Non-pigmented ciliary epithelial cell (primary cell): Measurements from ENCODE around the gene ABCB10.
"Not testable (repeated sequence)": the region's sequence is repeated elsewhere in the genome, so short reads cannot be mapped to it uniquely, and the experiment has no call there.

Experiments
- DNase-seq: peaks from one replicate; pipeline ENCODE4 v3.0.0-alpha.2; 2010; ENCODE audit warnings: low read depth

ABCB10 gene

DNA sequence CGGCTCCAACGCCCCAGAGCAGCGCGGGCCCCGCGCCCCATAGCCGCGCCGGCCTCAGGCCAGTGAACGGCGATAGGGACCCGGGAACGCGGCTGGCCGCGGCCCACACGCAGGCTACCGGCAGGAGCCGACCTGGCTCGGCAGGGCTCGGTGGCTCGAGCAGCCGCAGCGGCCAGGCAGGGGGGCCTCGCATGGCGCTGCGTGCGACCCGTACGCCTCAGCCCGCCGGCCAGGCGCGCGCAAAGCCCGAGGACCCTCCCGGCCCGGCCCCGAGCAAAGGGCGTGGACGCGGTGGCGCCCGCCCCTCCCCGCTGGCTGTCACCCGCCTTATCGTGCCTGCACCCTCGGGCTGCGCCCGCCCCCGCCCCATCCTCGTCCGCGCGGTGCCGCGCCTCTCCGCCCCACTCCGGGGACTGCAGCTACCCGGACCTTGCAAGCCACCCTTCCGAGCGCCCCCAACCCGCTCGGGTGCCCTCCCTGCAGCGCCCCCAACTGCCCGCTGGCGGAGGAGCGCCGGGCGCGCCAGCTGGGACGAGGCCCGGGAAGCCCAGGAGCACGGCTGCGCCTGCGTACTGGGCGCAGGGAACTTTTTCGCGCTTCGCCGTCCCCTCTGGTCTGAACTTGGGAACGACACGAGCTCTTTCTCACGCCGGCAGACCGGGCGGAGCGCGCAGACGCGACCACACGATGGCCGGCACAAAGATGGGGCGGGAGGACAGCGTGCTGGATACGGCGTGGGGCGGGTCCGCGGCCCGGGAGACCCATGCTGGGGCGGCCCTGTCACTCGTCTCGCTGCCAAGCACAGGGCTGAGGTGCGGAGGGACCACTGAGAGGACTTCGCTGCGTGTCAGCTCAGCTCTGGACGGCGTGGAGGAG, at the start of gene ABCB10:
ABCB10 (minus strand) TSS at position 248 of the 876 bp plus-strand sequence; CDS start at position 193, 55 bp downstream.
- peak; percentile 87 for DNase-seq

DNA sequence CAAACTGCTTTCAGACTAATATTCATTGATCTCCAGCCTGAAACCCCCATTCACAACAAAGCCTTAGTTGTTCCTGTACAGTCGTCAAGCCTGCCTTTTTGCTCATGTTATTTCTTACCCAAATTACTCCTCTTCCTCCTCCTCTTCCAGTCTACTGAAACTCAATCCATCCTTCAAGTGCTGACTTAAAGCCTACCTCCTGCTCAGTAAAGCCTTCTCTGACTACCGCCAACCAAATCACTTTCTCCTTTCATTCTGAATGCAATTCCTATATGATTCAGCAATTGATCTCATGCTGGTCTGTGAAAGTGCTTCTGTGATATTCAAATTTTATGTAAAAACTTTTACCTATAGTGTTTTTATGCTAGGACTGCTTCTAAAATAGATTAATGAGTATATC, 48.9 kb upstream of the ABCB10 start:
- no peak for DNase-seq

DNA sequence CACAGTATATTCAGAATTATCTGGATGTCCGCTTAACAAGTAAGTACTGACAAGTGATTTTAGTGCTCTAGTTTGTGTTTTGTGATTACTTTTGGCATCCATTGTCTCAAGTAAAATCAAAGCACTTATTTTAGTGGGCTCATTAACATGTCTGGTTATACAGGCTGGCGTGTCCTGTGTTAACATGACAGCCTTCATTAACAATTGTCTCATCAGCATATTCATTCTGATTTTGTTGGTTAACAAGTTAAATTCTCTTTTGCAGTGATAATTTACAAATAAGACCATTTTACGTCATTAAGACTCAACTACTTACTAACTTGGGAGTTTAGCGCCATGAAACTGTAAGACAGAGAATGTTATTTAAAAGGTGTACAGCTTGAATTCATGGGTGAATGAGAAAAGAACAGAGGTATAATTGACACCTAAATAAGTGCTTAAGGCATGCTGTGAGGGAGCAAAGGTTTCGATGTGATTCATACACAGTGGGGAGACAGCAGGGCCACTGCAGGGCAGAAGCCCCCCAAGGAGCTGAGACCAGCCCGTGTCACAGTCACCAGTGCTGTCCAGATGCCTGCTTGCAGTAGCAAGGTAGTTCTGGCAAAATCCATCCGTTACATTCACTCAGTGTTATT, 45.0 kb upstream of the ABCB10 start:
- no peak for DNase-seq

DNA sequence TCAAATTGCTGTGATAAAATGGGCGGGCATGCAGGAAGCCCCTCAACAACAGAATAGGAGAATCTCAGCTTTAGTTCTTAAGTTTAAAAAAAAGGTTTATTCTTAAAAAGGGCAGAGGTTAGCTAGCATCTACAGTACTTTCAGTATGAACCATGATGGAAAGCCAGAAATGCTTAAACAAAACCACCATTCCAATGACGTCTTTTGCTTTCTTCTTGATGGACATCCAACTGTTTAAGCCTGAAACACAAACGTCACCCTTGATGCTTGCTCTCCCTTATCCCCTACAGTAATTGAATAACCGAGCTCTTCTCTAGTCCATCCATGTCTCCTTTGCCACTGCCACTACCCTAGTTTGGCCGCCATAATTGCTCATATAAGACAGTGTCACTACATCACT, 41.7 kb upstream of the ABCB10 start:
- DNase-seq, result no peak

DNA sequence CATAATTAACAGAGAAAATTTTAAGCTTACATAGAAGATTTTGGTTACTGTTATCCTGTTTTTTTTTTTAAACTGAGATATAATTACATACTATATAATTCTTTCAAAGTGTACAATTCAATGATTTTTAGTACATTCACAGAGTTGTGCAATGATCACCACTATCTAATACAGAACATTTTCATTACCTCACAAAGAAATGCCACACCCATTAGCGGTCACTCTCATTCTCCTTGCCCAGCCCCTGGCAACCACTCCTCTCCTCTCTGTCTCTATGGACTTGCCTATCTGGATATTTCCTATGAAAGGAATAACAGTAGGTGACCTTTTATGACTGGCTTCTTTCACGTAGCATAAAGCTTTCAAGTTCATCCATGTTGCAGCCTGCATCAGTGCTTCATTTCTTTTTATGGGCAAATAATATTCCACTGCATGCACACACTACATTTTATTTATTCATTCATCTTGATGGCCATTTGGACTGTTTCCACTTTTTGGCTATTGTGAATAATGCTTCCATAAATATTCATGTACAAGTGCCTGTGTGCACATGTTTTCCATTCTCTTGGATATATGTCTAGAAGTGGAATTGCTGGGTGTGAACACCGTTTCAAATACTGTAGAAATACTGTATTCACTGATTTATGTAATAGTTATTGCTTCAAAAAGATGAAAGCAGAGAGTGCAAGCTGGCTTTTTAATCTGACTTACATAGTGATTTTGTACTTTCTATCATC, 40.9 kb upstream of the ABCB10 start:
- no peak for DNase-seq

DNA sequence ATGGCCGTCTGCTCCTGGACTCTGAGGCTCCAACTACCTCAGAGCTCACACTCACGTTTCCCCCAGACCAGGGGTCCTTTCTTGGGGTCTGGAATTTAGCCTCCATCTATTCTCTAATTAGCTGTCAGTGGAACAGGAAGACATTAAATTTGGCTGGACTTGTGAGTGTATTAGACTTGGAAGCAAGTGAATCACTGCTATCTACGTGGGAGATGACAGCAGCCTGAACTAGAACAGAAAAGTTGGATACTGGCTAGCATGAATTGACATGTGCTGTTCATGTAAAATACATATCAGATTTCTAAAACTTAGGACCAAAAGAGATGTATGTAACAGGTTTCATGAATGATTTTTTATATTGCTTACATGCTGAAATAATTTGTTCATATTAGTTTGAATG, 39.4 kb upstream of the ABCB10 start:
- DNase-seq, result no peak

DNA sequence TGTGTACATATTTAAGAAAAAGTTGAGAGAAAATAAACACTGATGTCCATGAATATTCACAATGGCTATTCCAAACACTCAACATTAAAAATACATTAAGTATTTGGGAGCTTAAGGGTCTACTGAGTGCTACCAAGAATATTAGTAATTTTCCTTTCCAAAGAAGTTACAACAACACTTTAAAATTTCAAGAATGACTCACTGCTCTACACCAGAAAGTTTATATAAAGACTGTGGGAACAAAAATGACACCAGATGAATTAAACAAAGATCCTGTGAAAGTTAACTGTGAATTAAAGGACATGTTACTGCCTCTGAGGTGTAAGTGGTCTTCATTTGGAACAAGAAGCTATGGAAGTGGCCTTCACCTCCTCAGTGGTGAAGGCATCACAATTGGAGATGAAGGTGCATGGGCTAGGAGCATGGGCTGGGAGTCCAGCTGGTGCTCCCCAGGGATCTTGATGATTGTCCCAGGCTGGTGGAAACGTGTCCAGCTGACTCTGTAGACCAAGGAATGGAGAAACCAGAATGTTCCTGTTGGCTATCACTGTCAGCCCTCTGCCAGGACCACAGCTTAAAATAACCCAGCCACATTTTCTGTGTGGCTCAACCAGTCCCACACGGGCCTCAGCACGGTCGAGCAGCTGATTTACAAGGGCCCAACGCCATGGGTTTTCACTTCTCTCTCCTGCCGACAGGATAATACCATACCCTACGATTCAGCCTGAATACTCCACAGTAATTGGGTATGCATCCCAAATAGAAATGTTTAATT, 38.6 kb upstream of the ABCB10 start:
- peak; percentile 34 for DNase-seq

DNA sequence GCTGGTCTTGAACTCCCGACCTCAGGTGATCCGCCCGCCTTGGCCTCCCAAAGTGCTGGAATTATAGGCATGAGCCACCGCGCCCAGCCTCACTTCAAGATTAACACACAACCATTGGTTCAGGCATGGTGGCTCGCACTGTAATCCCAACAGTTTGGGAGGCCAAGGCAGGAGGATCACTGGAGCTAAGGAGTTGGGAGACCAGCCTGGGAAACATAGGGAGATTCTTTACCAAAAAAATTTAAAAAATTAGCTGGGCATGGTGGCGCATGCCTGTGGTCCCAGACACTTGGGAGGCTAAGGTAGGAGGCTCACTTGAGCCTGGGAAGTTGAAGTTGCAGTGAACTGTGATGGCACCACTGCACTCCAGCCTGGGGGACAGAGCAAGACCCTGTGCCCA, 37.4 kb upstream of the ABCB10 start:
- DNase-seq, result not testable (repeated sequence)

DNA sequence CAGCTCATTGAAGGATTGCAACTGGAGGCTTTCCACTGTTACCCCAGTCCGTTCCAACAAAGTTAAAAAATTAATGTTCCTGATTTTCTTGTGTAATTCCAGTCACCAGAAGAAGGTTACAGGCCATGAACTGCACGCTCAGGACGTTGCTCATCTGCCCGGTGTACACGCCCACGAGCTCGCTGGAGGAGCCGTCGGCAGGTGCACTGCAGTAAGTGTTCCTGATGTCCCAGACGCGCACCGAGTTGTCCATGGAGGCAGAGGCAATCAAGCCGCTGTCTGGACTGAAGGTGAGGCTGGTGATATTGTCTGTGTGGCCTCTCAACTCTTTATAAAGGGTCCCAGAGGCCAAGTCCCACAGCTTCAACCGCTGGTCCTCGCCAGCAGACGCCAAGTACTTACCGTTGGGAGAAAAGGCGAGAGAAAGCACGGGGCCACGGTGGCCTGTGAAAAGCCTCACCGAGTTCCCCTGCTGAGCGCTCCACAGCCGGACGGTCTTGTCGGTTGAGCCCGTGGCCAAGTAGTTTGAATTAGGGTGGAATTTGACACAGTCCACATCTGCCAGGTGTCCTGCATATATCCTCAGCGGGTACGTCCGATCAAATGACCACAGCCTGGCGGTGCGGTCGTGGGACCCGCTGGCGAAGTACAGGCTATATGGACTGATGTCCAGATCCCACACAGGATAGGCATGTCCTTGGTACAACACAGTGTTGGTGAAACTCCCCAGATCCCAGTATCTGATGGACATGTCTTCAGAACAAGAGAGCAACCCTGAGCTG, 35.9 kb upstream of the ABCB10 start:
- DNase-seq, result no peak

DNA sequence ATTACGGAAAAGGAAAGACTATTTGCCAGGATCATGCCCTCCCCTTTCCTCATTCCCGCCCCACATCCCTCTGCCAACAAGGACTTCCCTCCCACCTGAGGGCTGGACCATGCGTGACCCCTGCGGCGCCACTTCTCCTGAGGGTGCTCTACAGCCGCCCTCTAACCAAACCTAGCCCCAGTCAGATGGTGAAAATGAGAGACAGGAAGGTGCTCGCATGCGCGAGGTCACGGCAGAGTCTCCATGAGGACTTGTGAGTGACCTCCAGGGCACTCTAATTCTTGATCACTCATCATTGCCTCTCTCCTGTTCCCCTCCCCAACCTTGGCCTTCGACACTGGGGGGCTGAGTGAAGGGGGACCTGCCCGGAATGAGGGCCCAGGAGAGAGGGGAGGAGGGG, 35.3 kb upstream of the ABCB10 start:
- no peak for DNase-seq

DNA sequence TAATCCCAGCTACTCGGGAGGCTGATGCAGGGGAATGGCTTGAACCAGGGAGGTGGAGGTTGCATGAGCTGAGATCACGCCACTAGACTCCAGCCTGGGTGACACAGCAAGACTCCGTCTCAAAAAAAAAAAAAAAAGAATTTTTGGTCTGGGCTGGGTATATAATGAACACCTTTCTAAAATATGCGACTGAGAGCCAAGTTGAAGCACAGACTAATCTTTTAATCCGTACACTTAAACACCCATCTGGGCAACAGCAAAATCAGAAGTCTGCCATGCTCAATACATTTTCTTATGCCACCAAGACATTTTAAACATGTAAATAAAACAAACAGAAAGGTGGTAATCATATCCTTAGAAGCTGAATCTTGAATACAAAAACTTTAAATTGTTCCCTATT, 31.6 kb upstream of the ABCB10 start:
- no peak for DNase-seq

DNA sequence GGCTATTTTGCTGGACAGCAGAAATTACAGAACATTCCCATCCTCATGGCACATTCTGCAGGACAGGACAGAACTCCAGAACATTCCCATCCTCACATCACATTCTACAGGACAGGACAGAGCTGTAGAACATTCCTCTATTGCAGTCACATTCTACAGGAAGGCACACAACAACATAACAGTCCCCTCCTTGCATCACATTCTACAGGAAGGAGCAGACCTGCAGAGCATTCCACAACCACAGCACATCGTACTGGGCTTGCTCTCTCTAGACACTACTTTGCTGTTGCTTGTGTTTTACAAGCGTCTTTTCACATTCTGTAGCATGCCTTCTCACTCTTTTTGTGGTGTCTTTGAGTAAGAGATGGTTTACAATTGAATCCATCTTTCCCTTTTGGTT, 26.8 kb upstream of the ABCB10 start:
- DNase-seq, result no peak

DNA sequence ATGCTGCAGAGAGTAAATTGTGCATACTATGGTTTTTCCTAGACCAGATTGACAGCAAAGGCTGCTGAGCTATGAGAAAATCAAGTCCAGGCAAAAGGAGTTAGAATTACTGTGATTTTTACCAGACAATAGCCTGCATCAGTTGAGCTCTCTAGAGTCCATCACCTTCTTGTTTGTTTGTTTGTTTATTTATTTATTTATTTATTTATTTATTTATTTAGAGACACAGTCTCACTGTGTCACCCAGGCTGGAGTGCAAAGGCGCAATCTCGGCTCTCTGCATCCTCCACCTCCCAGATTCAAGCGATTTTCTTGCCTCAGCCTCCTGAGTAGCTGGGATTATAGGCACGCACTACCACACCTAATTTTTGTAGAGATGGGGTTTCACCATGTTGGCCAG, 24.2 kb upstream of the ABCB10 start:
- no peak for DNase-seq

DNA sequence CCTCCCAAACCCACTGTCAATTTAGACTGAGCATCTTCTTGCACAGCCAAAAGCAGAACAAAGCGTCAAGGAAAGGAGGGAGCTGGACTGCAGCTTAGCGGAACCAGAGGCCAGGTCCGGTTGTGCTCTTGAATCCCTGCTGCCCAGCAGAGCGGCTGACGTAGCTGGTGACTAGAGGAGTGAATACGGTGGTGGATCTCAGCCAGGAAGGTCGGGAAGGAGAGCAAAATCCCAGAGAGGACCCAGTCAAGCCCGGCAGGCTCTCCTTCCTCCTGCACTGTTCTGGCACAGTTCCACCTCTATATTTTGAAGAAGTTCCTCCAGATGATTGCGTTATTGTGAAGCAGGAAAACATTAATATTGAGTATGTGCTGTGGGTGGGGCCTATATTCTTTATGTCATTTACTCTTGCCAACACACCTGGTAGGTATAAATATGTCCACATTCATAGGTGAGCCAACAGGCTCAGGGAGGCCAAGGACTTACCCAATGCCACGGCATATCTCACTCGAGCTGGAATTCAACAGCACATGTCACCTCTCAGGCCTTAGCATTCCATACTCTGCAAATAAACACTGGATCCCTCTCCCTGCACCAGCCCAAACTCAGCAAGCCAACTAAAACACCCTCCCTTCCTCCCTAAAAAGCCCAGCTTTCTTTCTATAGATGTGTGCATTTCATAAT, 23.6 kb upstream of the ABCB10 start:
- DNase-seq, result no peak

DNA sequence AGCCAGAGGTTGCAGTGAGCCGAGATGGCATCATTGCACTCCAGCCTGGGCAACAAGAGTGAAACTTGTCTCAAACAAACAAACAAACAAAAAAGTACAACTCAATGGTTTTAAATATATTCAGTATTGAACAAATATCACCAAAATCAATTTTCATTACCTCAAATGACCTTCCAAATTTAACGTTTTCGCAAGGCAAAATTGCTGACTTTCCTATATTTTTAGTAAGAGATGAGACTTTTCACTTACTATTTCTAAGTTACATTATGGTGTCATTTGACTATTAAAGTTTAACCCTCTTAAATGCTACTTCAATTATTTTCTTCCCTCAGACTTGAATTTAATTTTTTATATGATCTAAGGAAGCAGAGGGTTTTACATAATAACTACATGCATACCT, 23.0 kb upstream of the ABCB10 start:
- no peak for DNase-seq

DNA sequence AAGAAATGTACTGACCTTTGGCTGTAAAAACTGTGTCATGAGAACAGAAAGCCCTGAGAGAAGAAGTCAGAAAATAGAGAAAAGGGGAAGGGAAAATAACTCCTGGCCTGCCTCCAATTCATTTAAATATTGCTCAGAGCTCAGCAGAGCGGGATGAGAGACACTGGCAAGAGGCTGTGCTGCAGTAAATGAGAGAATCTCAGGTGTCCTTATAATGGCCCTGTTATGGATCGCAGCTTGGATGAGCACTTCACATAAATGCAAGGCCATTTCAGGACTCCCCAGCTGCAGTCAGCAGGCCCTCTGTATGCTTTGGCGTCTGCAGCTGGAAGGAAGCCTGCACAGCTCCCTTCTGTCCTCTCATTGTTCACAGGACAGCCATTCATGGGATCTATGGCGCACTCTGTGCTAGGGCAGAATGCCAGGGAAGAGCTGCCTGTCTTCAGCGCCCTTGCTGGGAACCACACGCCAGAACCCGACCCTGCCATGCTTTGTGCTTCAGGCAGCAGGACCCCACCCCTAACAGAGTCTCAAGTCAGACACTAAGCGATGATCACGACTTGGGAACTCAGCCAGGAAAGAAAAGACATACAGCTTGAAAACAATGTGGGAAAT, 20.7 kb upstream of the ABCB10 start:
- no peak for DNase-seq

DNA sequence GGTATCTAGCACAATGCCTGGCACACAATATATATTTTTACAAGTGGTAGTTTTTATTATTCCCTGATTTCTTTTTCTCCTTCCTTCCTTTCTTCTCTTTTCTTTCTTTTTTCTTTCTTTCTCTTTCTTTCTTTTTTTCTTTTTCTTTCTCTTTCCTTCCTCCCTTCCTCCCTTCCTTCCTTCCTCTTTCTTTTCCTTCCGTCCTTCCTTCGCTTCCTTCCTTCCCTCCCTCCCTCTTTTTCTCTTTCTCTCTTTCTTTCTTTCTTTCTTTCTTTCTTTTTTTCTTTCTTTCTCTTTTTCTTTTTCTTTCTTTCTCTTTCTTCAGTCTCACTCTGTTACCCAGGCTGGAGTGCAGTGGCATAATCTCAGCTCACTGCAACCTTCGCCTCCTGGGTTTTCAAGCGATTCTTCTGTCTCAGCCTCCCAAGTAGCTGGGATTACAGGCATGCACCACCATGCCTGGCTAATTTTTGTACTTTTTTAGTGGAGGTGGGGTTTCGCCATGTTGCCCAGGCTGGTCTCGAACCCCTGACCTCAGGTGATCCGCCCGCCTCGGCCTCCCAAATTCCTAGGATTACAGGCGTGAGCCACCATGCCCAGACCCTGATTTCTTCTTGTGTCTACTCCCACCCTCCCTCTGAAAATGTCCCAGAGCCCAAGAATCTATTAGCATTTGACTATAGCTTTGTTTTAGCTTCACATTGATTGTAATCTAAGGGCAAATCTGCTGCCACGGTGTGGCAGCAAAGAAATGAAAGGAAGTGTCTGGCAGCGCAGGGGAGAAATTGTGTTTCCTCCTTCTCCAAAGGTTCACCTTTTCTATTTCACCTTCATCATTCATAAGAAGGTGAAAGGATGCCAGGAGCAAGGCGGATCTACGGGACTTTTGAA, 19.9 kb upstream of the ABCB10 start:
- no peak for DNase-seq

DNA sequence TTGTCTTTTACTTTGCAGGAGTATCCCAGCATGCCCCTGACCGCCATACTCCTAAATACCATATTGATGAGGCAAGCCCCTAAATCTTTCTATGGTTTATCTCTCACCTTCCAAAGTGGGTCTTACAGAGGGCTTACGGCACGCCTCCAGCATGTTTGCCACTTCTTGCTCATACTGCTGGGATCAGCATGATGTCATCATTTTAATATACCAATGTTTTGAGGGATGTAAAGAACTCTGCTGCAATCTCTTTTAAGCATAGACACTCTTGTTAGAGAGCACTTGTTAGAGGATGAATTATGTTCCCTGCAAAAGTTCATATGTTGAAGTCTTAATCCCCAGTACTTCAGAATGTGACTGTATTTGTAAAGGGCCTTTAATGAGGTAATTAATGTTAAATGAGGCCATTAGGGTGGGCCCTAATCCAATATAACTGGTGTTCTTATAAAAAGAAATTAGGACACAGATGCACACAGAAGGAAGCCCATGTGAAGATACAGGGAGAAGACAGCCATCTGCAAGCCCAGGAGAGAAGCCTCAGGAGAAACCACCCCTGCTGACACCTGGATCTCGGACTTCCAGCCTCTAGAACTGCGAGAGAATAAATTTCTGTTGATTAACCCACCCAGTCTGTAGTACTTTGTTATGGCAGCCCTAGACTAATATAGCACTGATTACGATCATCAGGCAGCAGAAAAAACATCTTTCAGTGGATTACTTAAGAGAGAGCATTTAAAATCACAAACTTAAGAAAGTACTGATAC, 16.4 kb upstream of the ABCB10 start:
- no peak for DNase-seq

DNA sequence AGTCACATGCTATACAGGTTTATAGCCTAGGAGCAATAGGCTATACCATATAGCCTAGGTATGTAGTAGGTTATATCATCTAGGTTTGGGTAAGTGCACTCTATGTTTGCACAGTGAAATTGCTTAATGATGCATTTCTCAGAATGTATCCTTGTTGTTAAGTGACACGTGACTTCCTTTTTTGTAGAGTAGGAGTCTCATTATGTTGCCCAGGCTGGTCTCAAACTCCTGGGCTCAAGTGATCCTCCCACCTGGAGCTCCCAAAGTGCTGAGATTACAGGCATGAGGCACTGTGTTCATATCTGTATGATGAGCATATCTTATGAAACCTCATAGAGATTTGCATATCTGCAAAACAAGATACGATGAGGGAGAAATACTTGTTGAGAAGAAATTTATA, 13.8 kb upstream of the ABCB10 start:
- no peak for DNase-seq
